ENCODE measurements around the gene GPR33.
"Not testable (repeated sequence)": the region's sequence is repeated elsewhere in the genome, so short reads cannot be mapped to it uniquely, and the experiment has no call there.

GPR33 gene, protein sequence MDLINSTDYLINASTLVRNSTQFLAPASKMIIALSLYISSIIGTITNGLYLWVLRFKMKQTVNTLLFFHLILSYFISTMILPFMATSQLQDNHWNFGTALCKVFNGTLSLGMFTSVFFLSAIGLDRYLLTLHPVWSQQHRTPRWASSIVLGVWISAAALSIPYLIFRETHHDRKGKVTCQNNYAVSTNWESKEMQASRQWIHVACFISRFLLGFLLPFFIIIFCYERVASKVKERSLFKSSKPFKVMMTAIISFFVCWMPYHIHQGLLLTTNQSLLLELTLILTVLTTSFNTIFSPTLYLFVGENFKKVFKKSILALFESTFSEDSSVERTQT

GRCh38 chr14:31487886-31488285 lies at the start of gene GPR33:
TSS of gene GPR33 (minus strand) at chr14:31488039. CDS start at chr14:31483965, 4,074 bp downstream.
- DNase-seq: no peak

DNA sequence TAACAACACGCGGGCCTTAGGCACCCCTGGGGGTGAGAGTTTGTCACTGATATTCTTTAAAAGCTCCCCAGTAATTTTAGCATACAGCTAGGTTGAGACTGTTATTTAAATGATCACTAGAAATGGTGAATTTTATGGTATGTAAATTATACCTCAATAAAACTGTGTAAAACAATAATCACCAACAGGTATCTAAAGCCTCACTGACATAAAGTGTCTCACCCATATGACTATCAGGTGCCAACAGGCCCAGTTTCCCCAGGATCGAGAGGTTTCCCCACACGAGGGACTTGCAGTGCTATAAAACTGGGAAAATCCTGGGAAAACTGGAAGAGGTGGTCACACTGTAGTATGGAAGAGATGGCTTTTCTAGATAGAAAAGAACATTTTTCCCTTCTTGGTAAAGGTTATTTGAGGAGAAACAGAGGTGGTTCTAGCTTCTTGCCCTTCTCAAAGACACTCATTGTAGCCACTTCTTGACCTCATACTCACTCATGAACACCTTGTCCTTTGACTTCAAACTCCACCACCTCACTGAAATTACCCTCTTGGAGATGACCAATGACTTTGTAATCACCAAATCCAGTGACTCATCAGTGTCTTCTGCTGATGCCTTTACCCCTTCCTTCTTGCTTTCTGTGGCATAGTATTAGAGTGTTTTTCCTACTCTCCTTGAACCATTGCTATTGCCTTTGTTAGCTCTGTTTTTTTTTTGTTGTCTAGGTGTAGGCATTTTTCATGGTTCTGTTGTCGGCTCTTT lies 48.5 kb upstream of the GPR33 start:
- no peak for DNase-seq

DNA sequence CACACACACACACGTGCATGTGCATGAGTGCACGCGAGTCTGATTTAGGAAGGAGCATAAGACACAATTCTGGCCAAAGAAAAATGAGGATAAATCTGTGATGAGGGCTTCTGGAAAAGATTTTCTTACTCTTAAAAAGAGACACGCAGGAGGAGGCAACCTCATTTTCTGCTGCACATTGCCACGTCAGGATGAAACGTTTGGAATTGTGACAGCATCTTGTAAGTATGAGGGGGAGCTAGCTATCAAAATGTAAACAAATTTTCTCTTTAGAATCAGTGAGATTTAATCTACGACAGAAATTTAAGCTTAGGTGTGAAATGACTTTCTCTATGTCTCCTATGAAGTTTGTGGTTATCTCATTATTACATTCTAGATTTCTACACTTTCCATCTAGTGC lies 42.3 kb upstream of the GPR33 start:
- DNase-seq: no peak

DNA sequence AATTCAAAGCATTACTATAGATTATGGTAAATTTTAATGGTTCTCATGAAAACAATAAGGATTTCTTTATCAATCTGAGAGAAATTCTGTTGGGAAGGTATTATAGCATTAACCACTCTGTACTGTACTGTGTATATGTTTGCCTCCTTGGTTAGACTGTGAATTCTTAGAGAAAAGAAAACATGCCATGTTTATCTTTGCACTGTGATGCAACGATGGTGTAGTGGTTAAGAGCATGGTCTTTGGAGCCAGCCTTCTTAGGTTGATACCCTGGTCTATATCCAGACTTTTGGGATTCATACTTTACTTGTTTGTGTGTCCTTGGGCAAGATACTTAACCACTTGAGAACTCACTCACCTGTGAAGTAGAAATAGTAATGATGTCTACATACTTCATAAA lies 41.2 kb upstream of the GPR33 start:
- DNase-seq: no peak

GRCh38 chr14:31527546-31527945 lies 39.7 kb upstream of the GPR33 start:
- DNase-seq: no peak

DNA sequence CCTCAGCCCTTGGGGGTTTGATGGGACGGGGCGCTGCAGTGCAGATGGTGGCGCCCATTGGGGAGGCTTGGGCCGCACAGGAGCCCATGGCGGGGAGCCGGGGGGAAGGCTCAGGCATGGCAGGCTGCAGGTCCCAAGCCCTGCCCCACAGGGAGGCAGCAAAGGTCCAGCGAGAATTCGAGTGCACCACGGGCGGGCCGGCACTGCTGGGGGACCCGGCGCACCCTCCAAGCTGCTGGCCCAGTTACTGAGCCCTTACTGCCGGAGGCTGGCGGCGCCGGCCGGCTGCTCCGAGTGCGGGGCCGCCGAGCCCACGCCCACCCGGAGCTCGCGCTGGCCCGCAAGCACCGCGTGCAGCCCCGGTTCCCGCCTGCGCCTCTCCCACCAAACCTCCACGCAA lies 39.2 kb upstream of the GPR33 start:
- no peak for DNase-seq

GRCh38 chr14:31510855-31511254 lies 23.0 kb upstream of the GPR33 start:
- DNase-seq: no peak

GRCh38 chr14:31510222-31510621 lies 22.4 kb upstream of the GPR33 start:
- no peak for DNase-seq

DNA sequence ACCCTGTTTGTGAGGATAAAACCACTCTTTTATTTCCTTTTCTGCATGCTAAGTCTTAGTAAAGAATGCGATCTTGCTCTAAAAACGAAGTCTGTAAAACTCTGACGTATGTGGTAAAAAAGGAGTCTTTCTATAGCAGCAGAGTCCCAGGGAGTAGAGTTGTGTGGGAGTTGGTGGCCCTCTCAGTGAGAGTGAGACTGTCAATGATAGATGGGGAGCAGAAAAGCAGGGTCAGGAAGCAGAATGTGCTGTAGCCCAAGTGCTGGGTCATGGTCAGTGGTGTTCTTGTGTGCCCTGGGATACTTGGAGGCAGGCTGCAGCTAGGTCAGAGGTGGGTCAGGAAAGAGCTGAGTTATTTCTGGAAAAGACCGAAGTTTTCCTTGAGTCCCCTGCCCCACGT lies 20.3 kb upstream of the GPR33 start:
- DNase-seq: no peak

GRCh38 chr14:31505411-31505810 lies 17.6 kb upstream of the GPR33 start:
- no peak for DNase-seq

DNA sequence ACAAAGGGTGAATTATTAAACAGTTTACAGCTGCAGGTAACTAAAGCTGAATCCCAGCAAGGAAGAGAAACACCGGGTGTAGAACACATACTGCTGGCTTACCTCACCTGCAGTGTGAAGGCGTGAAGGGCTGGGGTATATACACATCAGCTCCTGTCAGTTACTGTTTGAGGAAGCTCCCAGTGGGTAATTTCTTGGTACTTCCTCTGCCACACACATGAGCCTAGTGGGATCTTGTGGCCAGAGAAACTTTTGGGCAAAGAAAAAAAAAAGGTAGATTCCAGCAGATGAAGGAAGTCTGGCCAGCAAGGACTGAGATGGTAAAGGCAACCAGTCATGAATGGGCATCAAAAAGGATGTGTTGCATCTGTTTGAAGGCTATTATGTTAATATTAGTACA lies 14.0 kb upstream of the GPR33 start:
- DNase-seq: no peak

- DNase-seq: no peak
Observed at GRCh38 chr14:31492759-31493498, 5.1 kb upstream of the GPR33 start.

DNA sequence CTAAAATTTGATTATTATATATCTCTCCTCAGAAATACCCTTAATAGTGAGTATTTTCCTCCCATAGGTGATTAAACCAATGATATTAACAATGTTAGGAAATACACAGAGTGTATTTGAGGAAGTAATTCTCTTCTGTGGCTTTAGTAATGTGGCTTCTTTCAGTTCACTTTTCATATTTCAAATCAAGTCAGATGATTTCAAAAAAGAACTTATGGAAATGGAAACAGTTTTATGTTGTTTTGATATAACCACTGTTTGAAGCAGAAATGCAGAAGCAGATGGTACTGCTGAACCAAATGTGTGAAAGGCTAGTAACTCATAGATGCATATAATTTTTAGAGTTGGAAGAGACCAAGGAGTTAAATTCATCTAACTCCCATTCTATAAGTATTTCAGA lies 1.9 kb upstream of the GPR33 start:
- DNase-seq: no peak

- no peak for DNase-seq
Observed at GRCh38 chr14:31486764-31487163, 1.1 kb downstream of the GPR33 start.

DNA sequence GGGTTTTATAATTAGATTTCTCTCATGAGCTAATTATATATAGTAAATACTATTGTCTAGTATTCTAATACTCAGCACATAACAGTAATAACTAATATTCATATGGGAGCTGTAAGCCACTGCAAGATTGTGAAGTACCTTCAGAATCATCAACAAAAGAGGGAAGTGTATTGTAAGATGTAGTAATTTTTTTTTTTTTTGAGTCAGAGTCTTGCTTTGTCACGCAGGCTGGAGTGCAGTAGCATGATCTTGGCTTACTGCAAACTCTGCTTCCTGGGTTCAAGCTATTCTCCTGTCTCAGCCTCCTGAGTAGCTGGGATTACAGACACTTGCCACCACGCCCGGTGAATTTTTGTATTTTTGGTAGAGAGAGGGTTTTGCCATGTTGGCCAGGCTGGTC lies 3.1 kb downstream of the GPR33 start:
- DNase-seq: no peak

GRCh38 chr14:31480156-31480555 lies 7.7 kb downstream of the GPR33 start:
- DNase-seq: no peak

DNA sequence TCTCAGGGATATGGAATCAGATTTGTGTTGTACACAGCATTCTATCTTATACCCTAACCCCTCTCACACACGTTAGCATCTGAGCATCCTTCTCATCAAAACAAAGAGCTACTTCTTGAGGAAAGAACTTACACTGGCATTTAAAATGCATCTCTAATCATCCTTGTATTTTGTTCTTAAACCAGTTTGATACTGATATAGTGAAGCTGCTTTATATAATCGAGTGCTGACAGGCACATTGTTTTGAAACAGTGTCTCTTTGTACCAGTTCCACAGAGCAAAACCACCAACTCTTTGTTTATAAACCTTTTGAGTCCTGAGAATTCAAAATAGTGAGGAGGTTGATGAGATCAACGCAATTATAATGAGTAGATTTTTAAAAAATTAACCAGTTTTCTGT lies 8.8 kb downstream of the GPR33 start:
- no peak for DNase-seq

GRCh38 chr14:31477248-31477647 lies 10.6 kb downstream of the GPR33 start:
- DNase-seq: no peak

DNA sequence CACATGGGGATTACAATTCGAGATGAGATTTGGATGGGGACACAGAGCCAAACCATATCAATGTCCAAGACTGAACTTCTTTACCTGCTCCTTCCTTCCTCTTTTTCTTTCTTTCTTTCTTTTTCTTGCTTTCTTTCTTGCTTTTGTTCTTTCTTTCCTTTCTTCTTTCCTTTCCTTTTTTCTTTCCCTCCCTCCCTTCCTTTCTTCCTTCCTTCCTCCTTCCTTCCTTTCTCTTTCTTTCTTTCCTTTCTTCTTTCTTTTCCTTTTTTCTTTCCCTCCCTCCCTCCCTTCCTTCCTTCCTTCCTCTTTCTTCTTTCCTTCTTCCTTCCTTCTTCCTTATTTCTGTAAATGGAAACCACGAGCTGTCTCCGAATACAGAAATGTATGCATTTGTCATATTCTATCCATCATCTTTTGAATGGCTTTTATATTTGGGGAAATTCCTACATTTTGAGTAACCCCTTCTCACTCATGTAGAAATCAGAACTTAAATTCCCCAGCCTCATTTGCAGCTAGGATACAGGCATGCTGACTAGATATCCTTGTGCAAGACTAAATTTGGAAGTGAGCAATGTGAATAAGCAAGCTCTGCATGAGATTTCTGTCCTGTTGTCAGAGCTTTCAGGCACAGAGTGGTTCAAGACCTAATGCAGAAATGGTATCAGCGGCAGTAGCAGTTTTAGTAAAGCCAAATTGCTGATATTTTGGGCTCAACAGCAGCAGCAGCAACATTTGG lies 11.5 kb downstream of the GPR33 start:
- no peak for DNase-seq

DNA sequence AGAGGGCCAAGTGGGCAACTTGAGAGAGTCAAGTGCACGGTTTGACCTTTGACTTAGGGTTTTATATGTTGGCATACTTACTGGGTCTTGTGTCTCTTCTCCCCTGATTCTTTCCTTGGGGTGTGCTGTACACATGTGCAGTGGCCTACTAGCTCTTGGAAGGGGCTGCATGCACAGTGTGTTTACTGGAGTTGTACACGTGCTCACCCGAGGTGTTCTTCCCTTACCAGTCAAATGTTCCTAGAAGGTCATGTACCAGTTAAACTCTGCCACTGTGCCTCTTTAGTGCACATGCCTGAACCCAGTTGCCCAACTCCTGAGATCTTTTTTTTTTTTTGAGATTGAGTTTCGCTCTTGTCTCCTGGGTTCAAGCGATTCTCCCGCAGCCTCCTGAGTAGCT lies 21.3 kb downstream of the GPR33 start:
- no peak for DNase-seq

GRCh38 chr14:31465111-31465510 lies 22.7 kb downstream of the GPR33 start:
- DNase-seq: no peak

DNA sequence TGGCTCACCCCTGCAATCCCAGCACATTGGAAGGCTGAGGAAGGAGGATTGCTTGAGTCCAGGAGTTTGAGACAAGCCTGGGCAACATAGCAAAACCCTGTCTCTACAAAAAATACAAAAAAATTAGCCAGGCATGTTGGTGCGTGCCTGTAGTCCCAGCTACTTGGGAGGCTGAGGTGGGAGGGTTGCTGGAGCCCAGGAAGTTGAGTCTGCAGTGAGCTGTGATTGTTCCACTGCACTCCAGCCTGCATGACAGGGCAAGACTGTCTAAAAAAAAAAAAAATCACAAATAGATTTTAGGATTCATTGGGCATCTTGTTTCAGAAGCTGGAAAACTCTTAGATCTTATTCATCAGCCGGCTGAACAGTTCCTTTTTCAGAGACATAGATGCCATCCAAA lies 25.4 kb downstream of the GPR33 start:
- DNase-seq: not testable (repeated sequence)

GRCh38 chr14:31461545-31461944 lies 26.3 kb downstream of the GPR33 start:
- no peak for DNase-seq

Data from right hindlimb (tissue), 1 donor.